ENCODE data around the gene CCN5.

DNA sequence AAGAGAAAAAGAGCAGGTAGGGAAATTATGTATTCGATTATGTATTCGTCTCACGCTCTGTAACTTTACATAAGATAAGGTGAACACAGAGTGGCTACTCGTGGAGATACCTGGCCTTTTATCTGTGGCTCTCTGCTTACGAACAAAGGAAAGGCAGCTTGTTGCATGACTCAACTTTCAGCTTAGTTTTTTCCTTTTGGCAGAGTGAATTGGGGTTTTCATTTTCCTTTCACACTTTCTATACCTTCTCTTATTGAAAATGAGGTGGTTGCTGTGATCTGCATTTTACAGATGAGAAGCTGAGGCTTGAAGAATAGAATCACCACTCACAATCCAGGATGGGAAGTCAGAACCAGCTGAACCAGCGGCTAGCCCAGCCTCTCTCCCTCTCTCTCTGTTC, 17.2 kb downstream of the CCN5 start:
- TF ChIP-seq EZH2 (IDR thresholded peaks at IDR 0.05; ENCODE audit: insufficient read depth, poor library complexity, severe bottlenecking) (no peak), EZH2phosphoT487 (IDR thresholded peaks at IDR 0.05; ENCODE audit: insufficient read depth, low read depth) (no peak)
